Measurements from ENCODE around the gene FBXO42.

DNA sequence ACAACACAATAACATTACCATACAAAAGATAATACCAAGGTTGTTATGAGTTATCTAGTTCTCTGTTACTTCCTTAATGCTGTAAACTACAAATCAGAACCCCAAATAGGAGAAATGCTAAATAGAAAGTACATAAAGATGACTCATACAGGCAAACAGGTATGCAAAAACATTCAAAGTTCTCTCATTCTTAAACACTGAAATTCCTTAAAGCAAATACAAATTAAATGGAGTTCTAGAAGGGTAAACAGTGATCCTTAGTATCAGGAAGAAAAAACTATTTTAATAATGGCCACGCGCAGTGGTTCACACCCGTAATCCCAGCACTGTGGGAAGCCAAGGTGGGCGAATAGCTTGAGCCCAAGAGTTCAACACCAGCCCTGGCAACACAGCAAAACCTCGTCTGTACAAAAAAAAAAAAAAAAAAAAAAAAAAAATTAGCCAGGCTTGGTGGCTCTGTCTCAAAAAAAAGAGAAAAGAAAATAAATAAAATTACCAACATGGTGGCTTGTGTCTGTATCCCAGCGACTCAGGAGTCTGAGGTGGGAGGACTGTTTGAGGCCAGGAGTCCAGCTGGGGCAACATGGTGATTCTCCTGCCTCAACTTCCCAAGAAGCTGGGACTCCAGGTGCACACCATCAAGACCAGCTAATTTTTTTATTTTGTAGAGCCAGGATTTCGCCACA is 17.5 kb downstream of the FBXO42 start:
- TF ChIP-seq, protein P1, sequence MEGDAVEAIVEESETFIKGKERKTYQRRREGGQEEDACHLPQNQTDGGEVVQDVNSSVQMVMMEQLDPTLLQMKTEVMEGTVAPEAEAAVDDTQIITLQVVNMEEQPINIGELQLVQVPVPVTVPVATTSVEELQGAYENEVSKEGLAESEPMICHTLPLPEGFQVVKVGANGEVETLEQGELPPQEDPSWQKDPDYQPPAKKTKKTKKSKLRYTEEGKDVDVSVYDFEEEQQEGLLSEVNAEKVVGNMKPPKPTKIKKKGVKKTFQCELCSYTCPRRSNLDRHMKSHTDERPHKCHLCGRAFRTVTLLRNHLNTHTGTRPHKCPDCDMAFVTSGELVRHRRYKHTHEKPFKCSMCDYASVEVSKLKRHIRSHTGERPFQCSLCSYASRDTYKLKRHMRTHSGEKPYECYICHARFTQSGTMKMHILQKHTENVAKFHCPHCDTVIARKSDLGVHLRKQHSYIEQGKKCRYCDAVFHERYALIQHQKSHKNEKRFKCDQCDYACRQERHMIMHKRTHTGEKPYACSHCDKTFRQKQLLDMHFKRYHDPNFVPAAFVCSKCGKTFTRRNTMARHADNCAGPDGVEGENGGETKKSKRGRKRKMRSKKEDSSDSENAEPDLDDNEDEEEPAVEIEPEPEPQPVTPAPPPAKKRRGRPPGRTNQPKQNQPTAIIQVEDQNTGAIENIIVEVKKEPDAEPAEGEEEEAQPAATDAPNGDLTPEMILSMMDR (conservative IDR thresholded peaks at IDR 0.05), result no peak
- TF ChIP-seq EZH2 (IDR thresholded peaks at IDR 0.05; ENCODE audit: low read depth), result no peak

All from PC-9 (cell line).